ENCODE data around the gene KRT71. TPM values are rescaled to one million over a fixed set of nuclear protein-coding genes. Genes with fewer than 3 reads are reported as not detected.
A peak's percentile ranks its signal among the peaks of the same experiment; 100 is the strongest.

The KRT71 gene
- total and polyA plus RNA-seq, 9 donors, result not detected

GRCh38 chr12:52517005-52517835 lies 35.7 kb downstream of the KRT71 start:
- H3K27me3 ChIP-seq (ENCODE audit: control insufficient read depth, insufficient read depth, low read length), result no peaks in the 10 kb centered on the region

GRCh38 chr12:52515927-52516831 lies 36.8 kb downstream of the KRT71 start:
- H3K4me3 ChIP-seq (ENCODE audit: low read length), result no peak overlapping the region
- no peaks in the 10 kb centered on the region for H3K36me3 ChIP-seq (ENCODE audit: control insufficient read depth, insufficient read depth, low read length)
- 82% methylated on average over 15 of the region's 15 CpGs for WGBS (ENCODE audit: insufficient coverage)
- H3K27me3 ChIP-seq (ENCODE audit: control insufficient read depth, insufficient read depth, low read length), result no peaks in the 10 kb centered on the region
- no peak overlapping the region for H3K27ac ChIP-seq (ENCODE audit: low read length)
- no peak for DNase-seq
- H3K9me3 ChIP-seq (replicated peaks; ENCODE audit: control insufficient read depth, low read depth, low read length), result no peaks in the 10 kb centered on the region
- peaks cover 21% of the 10 kb centered on the region for H3K4me1 ChIP-seq (ENCODE audit: control insufficient read depth, insufficient read depth, low read length)

More at GRCh38 chr12:52517005-52517835, 35.7 kb downstream of the KRT71 start:
- Histone ChIP-seq H3K9me3 (replicated peaks; ENCODE audit: control insufficient read depth, low read depth, low read length) (no peaks in the 10 kb centered on the region), H3K36me3 (ENCODE audit: control insufficient read depth, insufficient read depth, low read length) (no peaks in the 10 kb centered on the region), H3K4me3 (ENCODE audit: low read length) (no peak overlapping the region), H3K4me1 (ENCODE audit: control insufficient read depth, insufficient read depth, low read length) (peaks cover 31% of the 10 kb centered on the region), H3K27ac (ENCODE audit: low read length) (no peak overlapping the region)
- no peak for DNase-seq
- WGBS (ENCODE audit: insufficient coverage), result 94% methylated on average over 10 of the region's 14 CpGs

GRCh38 chr12:52515319-52515646 lies 37.7 kb downstream of the KRT71 start:
- H3K4me3 ChIP-seq (ENCODE audit: low read length), result no peak overlapping the region
- peaks cover 12% of the 10 kb centered on the region for H3K4me1 ChIP-seq (ENCODE audit: control insufficient read depth, insufficient read depth, low read length)
- no peaks in the 10 kb centered on the region for H3K36me3 ChIP-seq (ENCODE audit: control insufficient read depth, insufficient read depth, low read length)
- no peaks in the 10 kb centered on the region for H3K9me3 ChIP-seq (replicated peaks; ENCODE audit: control insufficient read depth, low read depth, low read length)
- no peaks in the 10 kb centered on the region for H3K27me3 ChIP-seq (ENCODE audit: control insufficient read depth, insufficient read depth, low read length)
- WGBS (ENCODE audit: insufficient coverage), result 100% methylated on average over 1 of the region's 1 CpG
- DNase-seq, result no peak
- H3K27ac ChIP-seq (ENCODE audit: low read length), result no peak overlapping the region

- H3K36me3 ChIP-seq (ENCODE audit: control insufficient read depth, insufficient read depth, low read length), result no peaks in the 10 kb centered on the region
- DNase-seq, result no peak
- no peak overlapping the region for H3K27ac ChIP-seq (ENCODE audit: low read length)
- H3K9me3 ChIP-seq (replicated peaks; ENCODE audit: control insufficient read depth, low read depth, low read length), result no peaks in the 10 kb centered on the region
- H3K4me3 ChIP-seq (ENCODE audit: low read length), result no peak overlapping the region
- 69% methylated on average over 8 of the region's 14 CpGs for WGBS (ENCODE audit: insufficient coverage)
- H3K27me3 ChIP-seq (ENCODE audit: control insufficient read depth, insufficient read depth, low read length), result no peaks in the 10 kb centered on the region
- H3K4me1 ChIP-seq (ENCODE audit: control insufficient read depth, insufficient read depth, low read length), result peaks cover 6% of the 10 kb centered on the region
Measured at GRCh38 chr12:52514471-52515318, 38.2 kb downstream of the KRT71 start.

GRCh38 chr12:52513736-52514135 lies 39.2 kb downstream of the KRT71 start:
- Histone ChIP-seq H3K4me3 (ENCODE audit: low read length) (no peak overlapping the region), H3K36me3 (ENCODE audit: control insufficient read depth, insufficient read depth, low read length) (no peaks in the 10 kb centered on the region), H3K4me1 (ENCODE audit: control insufficient read depth, insufficient read depth, low read length) (no peaks in the 10 kb centered on the region), H3K27ac (ENCODE audit: low read length) (no peak overlapping the region), H3K9me3 (replicated peaks; ENCODE audit: control insufficient read depth, low read depth, low read length) (no peaks in the 10 kb centered on the region), H3K27me3 (ENCODE audit: control insufficient read depth, insufficient read depth, low read length) (no peaks in the 10 kb centered on the region)
- no peak for DNase-seq
- WGBS (ENCODE audit: insufficient coverage), result 80% methylated on average over 6 of the region's 6 CpGs

GRCh38 chr12:52508211-52508610 lies 44.7 kb downstream of the KRT71 start:
- no peaks in the 10 kb centered on the region for H3K9me3 ChIP-seq (replicated peaks; ENCODE audit: control insufficient read depth, low read depth, low read length)
- no peaks in the 10 kb centered on the region for H3K4me1 ChIP-seq (ENCODE audit: control insufficient read depth, insufficient read depth, low read length)
- no peak overlapping the region for H3K27ac ChIP-seq (ENCODE audit: low read length)
- DNase-seq, result no peak
- H3K36me3 ChIP-seq (ENCODE audit: control insufficient read depth, insufficient read depth, low read length), result no peaks in the 10 kb centered on the region
- peaks cover 4% of the 10 kb centered on the region for H3K27me3 ChIP-seq (ENCODE audit: control insufficient read depth, insufficient read depth, low read length)
- WGBS (ENCODE audit: insufficient coverage), result 80% methylated on average over 3 of the region's 5 CpGs
- no peak overlapping the region for H3K4me3 ChIP-seq (ENCODE audit: low read length)

- no peaks in the 10 kb centered on the region for H3K4me1 ChIP-seq (ENCODE audit: control insufficient read depth, insufficient read depth, low read length)
- H3K36me3 ChIP-seq (ENCODE audit: control insufficient read depth, insufficient read depth, low read length), result no peaks in the 10 kb centered on the region
- no peak overlapping the region for H3K4me3 ChIP-seq (ENCODE audit: low read length)
- H3K9me3 ChIP-seq (replicated peaks; ENCODE audit: control insufficient read depth, low read depth, low read length), result no peaks in the 10 kb centered on the region
- no peak overlapping the region for H3K27ac ChIP-seq (ENCODE audit: low read length)
- peaks cover 4% of the 10 kb centered on the region for H3K27me3 ChIP-seq (ENCODE audit: control insufficient read depth, insufficient read depth, low read length)
- DNase-seq, result peak; percentile 41
- WGBS (ENCODE audit: insufficient coverage), result 100% methylated on average over 1 of the region's 4 CpGs
Measured at GRCh38 chr12:52506858-52507715, 45.9 kb downstream of the KRT71 start.

- H3K4me1 ChIP-seq (ENCODE audit: control insufficient read depth, insufficient read depth, low read length), result no peaks in the 10 kb centered on the region
- no peak for DNase-seq
- no CpG with 5 or more reads among the region's 1 CpG for WGBS (ENCODE audit: insufficient coverage)
- no peaks in the 10 kb centered on the region for H3K9me3 ChIP-seq (replicated peaks; ENCODE audit: control insufficient read depth, low read depth, low read length)
- no peaks in the 10 kb centered on the region for H3K27me3 ChIP-seq (ENCODE audit: control insufficient read depth, insufficient read depth, low read length)
- H3K36me3 ChIP-seq (ENCODE audit: control insufficient read depth, insufficient read depth, low read length), result no peaks in the 10 kb centered on the region
- no peak overlapping the region for H3K4me3 ChIP-seq (ENCODE audit: low read length)
- H3K27ac ChIP-seq (ENCODE audit: low read length), result no peak overlapping the region
Measured at GRCh38 chr12:52502877-52503276, 50.1 kb downstream of the KRT71 start.

- no peak overlapping the region for H3K27ac ChIP-seq (ENCODE audit: low read length)
- 72% methylated on average over 5 of the region's 7 CpGs for WGBS (ENCODE audit: insufficient coverage)
- no peaks in the 10 kb centered on the region for H3K36me3 ChIP-seq (ENCODE audit: control insufficient read depth, insufficient read depth, low read length)
- H3K27me3 ChIP-seq (ENCODE audit: control insufficient read depth, insufficient read depth, low read length), result no peaks in the 10 kb centered on the region
- H3K4me1 ChIP-seq (ENCODE audit: control insufficient read depth, insufficient read depth, low read length), result peaks cover 2% of the 10 kb centered on the region
- no peak overlapping the region for H3K4me3 ChIP-seq (ENCODE audit: low read length)
- no peak for DNase-seq
- H3K9me3 ChIP-seq (replicated peaks; ENCODE audit: control insufficient read depth, low read depth, low read length), result no peaks in the 10 kb centered on the region
Measured at GRCh38 chr12:52501490-52501889, 51.5 kb downstream of the KRT71 start.

Measured in muscle of leg (tissue), 11 donors.